GM12878 (cell line): ENCODE measurements around the gene PDGFC. TPM values are rescaled to one million over a fixed set of nuclear protein-coding genes. Genes with fewer than 3 reads are reported as not detected.

Experiments used
- ATAC-seq: fragments of 200-7000 bp; cut with Tn5 transposase; 3 replicates; pipeline ENCODE4 v1.9.1; 2020; ENCODE audit warnings: mild to moderate bottlenecking, moderate library complexity
- BruUV-seq: library from RNA; stranded (reverse); fragments of 400-500 nt; replicated peaks from 2 replicates; lab custom pipeline; 2021; lab: Mats Ljungman, UMichigan
- CTCF ChIA-PET: fragments of 300-600 bp; sonication (Branson Sonifier 250); formaldehyde crosslinking; extraction: SDS; loops from one replicate; lab custom pipeline; 2021; ENCODE audit warnings: inconsistent platforms; lab: Yijun Ruan, JAX
- POLR2A ChIA-PET: fragments of 350-600 bp; formaldehyde crosslinking; extraction: SDS; loops from one replicate; lab custom pipeline; 2021; ENCODE audit warnings: inconsistent platforms; lab: Charles Lee
- RAD21 ChIA-PET: fragments of 300-600 bp; sonication (Branson Sonifier 250); formaldehyde crosslinking; loops from one replicate; lab custom pipeline; 2023; ENCODE audit warnings: antibody characterized with exemption; ENCODE audit not compliant: unreplicated experiment; lab: Charles Lee
- SMC1A ChIA-PET: fragments of 300-600 bp; sonication (Branson Sonifier 250); formaldehyde crosslinking; loops from one replicate; lab custom pipeline; 2023; ENCODE audit not compliant: unreplicated experiment, uncharacterized antibody; lab: Charles Lee
- DNase-seq: peaks from one replicate; pipeline ENCODE4 v3.0.0-alpha.2; 2011; ENCODE audit warnings: low read depth, low spot score
- FAIRE-seq: peaks from 3 replicates; lab custom pipeline; 2011; peaks lifted over from hg19 to GRCh38; lab: Jason Lieb, UNC
- H2AFZ ChIP-seq: 2 replicates; pipeline ENCODE4 v1.6.0; 2011; ENCODE audit warnings: low read depth, low read length, control low read depth; ENCODE audit not compliant: control insufficient read depth
- H3K27ac ChIP-seq: 2 replicates; pipeline ENCODE4 v1.5.1; 2011; ENCODE audit warnings: control low read depth; ENCODE audit not compliant: control insufficient read depth, insufficient read depth
- H3K27me3 ChIP-seq, 2 experiments: replicated peaks in 1 of 2; 2 replicates each; pipeline versions ENCODE4 v1.6.0 to v1.6.1; 2011; ENCODE audit warnings: low read length in 1 of 2; ENCODE audit not compliant: control insufficient read depth in 2 of 2, insufficient read depth in 2 of 2
- H3K36me3 ChIP-seq, 2 experiments: 2 replicates each; pipeline ENCODE4 v1.5.1; 2011; ENCODE audit warnings: low read length in 1 of 2; ENCODE audit not compliant: control insufficient read depth in 2 of 2, insufficient read depth in 2 of 2
- H3K4me1 ChIP-seq: 2 replicates; pipeline ENCODE4 v1.6.1; 2011; ENCODE audit warnings: mild to moderate bottlenecking, low read length, moderate library complexity, mixed read lengths; ENCODE audit not compliant: control insufficient read depth, insufficient read depth
- H3K4me2 ChIP-seq: 2 replicates; pipeline ENCODE4 v1.6.0; 2011; ENCODE audit warnings: control low read depth; ENCODE audit not compliant: control insufficient read depth, insufficient read depth
- H3K4me3 ChIP-seq: fragments of 200-600 bp; sonication (generic); 2 replicates; pipeline ENCODE4 v1.5.1; 2016
- H3K79me2 ChIP-seq: 2 replicates; pipeline ENCODE4 v1.6.0; 2011; ENCODE audit warnings: low read length; ENCODE audit not compliant: control insufficient read depth, insufficient read depth
- H3K9ac ChIP-seq: 2 replicates; pipeline ENCODE4 v1.8.0; 2011; ENCODE audit warnings: low read length, control low read depth, mixed read lengths; ENCODE audit not compliant: control insufficient read depth, insufficient read depth
- H3K9me3 ChIP-seq: replicated peaks from 3 replicates; pipeline ENCODE4 v1.5.1; 2011; ENCODE audit warnings: mild to moderate bottlenecking, low read length; ENCODE audit not compliant: control insufficient read depth, insufficient read depth
- H4K20me1 ChIP-seq: 2 replicates; pipeline ENCODE4 v1.6.0; 2011; ENCODE audit not compliant: control insufficient read depth, insufficient read depth
- BHLHE40 ChIP-seq, 2 experiments: fragments of 450-650 bp in 1 of 2; IDR thresholded peaks; 2 replicates each; pipeline ENCODE4 v1.6.1; 2011 to 2017; ENCODE audit warnings: low read depth in 2 of 2, borderline replicate concordance in 1 of 2, improper control_type of control experiment in 1 of 2, low read length in 1 of 2, mild to moderate bottlenecking in 1 of 2
- BMI1 ChIP-seq: fragments of 450-650 bp; IDR thresholded peaks from 2 replicates; pipeline ENCODE4 v1.6.1; 2016; ENCODE audit warnings: mild to moderate bottlenecking, moderate library complexity, borderline replicate concordance
- CBX3 ChIP-seq: fragments of 200-600 bp; sonication (generic); IDR thresholded peaks from 2 replicates; pipeline ENCODE4 v1.6.1; 2016; ENCODE audit warnings: low read depth, borderline replicate concordance
- CREB1 ChIP-seq: IDR thresholded peaks from 2 replicates; pipeline ENCODE4 v1.6.1; 2012; ENCODE audit warnings: low read depth, mild to moderate bottlenecking, inconsistent platforms
- HDAC2 ChIP-seq: fragments of 200-600 bp; sonication (generic); IDR thresholded peaks from 2 replicates; pipeline ENCODE4 v1.6.1; 2017
- HDAC6 ChIP-seq: fragments of 200-600 bp; sonication (generic); IDR thresholded peaks from one replicate; pipeline ENCODE4 v1.8.0; 2017; ENCODE audit warnings: antibody characterized with exemption; ENCODE audit not compliant: unreplicated experiment
- HDGF ChIP-seq: fragments of 450-650 bp; IDR thresholded peaks from 2 replicates; pipeline ENCODE4 v1.6.1; 2016; ENCODE audit warnings: antibody characterized with exemption
- MEF2A ChIP-seq: IDR thresholded peaks from 2 replicates; pipeline ENCODE4 v1.6.1; 2011; ENCODE audit warnings: low read depth, mild to moderate bottlenecking, low read length, moderate library complexity; ENCODE audit not compliant: insufficient read depth
- MTA3 ChIP-seq: IDR thresholded peaks from 2 replicates; pipeline ENCODE4 v1.6.1; 2012; ENCODE audit warnings: low read length, inconsistent platforms, borderline replicate concordance
- MYC ChIP-seq: IDR thresholded peaks from 2 replicates; pipeline ENCODE4 v1.6.1; 2011; ENCODE audit warnings: mild to moderate bottlenecking, low read length, moderate library complexity, inconsistent platforms; ENCODE audit not compliant: insufficient read depth, insufficient replicate concordance, insufficient read length, severe bottlenecking
- NBN ChIP-seq: fragments of 450-650 bp; IDR thresholded peaks from 2 replicates; pipeline ENCODE4 v1.6.1; 2016
- NFXL1 ChIP-seq: fragments of 450-650 bp; IDR thresholded peaks from 2 replicates; pipeline ENCODE4 v1.6.1; 2017; ENCODE audit warnings: antibody characterized with exemption, mild to moderate bottlenecking, borderline replicate concordance
- NR2F1 ChIP-seq: fragments of 450-650 bp; conservative IDR thresholded peaks from 2 replicates; pipeline ENCODE4 v1.6.1; 2017; ENCODE audit warnings: mild to moderate bottlenecking
- PAX8 ChIP-seq: fragments of 450-650 bp; IDR thresholded peaks from 2 replicates; pipeline ENCODE4 v1.6.1; 2017; ENCODE audit warnings: mild to moderate bottlenecking, moderate library complexity
- RAD21 ChIP-seq: IDR thresholded peaks from 2 replicates; pipeline ENCODE4 v1.6.1; 2011; ENCODE audit warnings: mild to moderate bottlenecking, low read depth, low read length, moderate library complexity; ENCODE audit not compliant: insufficient read depth
- RFX5 ChIP-seq: IDR thresholded peaks from 2 replicates; pipeline ENCODE4 v1.6.1; 2011; ENCODE audit warnings: low read depth, low read length, improper control_type of control experiment
- RUNX3 ChIP-seq: IDR thresholded peaks from 2 replicates; pipeline ENCODE4 v1.6.1; 2012; ENCODE audit warnings: low read length, inconsistent platforms
- SMAD5 ChIP-seq: IDR thresholded peaks from 2 replicates; pipeline ENCODE4 v1.6.1; 2016; ENCODE audit warnings: antibody characterized with exemption, low read depth
- SREBF1 ChIP-seq: IDR thresholded peaks from 2 replicates; pipeline ENCODE4 v1.6.1; 2012; ENCODE audit warnings: mild to moderate bottlenecking, low read length
- WGBS: methylation state at CpG from one replicate; pipeline ENCODE4 v1.1.6; 2016; ENCODE audit warnings: low lambda C conversion rate; ENCODE audit not compliant: insufficient replicate concordance, insufficient coverage; ENCODE audit errors: missing lambda C conversion rate; 5-methylcytosine and 5-hydroxymethylcytosine counted together
- in situ Hi-C: fragments of 300-500 bp; cut with MboI; formaldehyde crosslinking; loops from 9 replicates; pipeline ENCODE4 v1.14.3; 2018; ENCODE audit warnings: mixed read lengths
- intact Hi-C: fragments of 100-400 bp; cut with micrococcal nuclease; formaldehyde crosslinking; loops from one replicate; pipeline ENCODE4 v1.14.2; 2022; ENCODE audit not compliant: unreplicated experiment
- polyA plus RNA-seq, 11 experiments: library from polyadenylated mRNA; depleted of rRNA in 4 of 11; unstranded in 6 of 11; stranded (reverse) in 5 of 11; fragments of >200 nt; fragmentation: Nextera tagmentation in 4 of 11; fragmentation: Illumina TruSeq in 1 of 11; extraction: Ambion mirVana in 4 of 11; extraction: Trizol in 1 of 11; gene quantifications; 1 replicate in 1 of 11; 2 replicates in 10 of 11; pipeline versions ENCODE4 v1.2.1 to v1.2.3, GENCODE V29; 2011 to 2016; ENCODE audit warnings: inconsistent platforms in 2 of 11, missing spikeins in 2 of 11, low read depth in 1 of 11
- total RNA-seq, 4 experiments: library from RNA; depleted of rRNA in 3 of 4; stranded (reverse); fragments of >200 nt in 3 of 4; fragmentation: Illumina TruSeq in 1 of 4; extraction: Trizol in 1 of 4; gene quantifications; 2 replicates each; pipeline versions ENCODE4 v1.2.1 to v1.2.3, GENCODE V29; 2013 to 2021
- TF ChIP-seq, protein P1 (sequence below): fragments of 450-650 bp; IDR thresholded peaks from 2 replicates; pipeline ENCODE4 v1.6.1; 2016; ENCODE audit warnings: mild to moderate bottlenecking, moderate library complexity, borderline replicate concordance

Gene PDGFC
- total and polyA plus RNA-seq, 10 of the 15 experiments (the other 5 are each of a cell fraction or from before 2014, with no cell fraction given): 0.02 to 0.18 TPM; not detected in 8

DNA sequence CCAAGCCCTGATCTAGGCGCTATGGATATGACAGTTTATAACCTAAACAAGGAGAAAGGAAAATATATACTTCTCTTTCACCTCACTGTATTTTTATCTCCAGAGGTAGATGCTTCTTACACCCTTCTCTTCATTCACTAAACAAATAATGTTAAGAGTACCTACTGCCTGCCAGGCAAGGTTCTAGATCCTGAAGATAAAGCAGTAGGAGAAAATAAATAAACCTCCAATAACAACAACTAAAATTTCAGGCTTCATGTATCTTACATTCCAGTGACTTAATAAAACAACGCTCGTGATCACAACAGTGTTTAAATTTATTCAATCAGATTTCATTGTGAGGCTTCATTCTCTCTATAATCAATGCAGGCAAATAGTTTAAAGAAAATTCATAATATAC lies 20.7 kb downstream of the PDGFC start:
- intact Hi-C loops: no loop called here
- no peak for FAIRE-seq

DNA sequence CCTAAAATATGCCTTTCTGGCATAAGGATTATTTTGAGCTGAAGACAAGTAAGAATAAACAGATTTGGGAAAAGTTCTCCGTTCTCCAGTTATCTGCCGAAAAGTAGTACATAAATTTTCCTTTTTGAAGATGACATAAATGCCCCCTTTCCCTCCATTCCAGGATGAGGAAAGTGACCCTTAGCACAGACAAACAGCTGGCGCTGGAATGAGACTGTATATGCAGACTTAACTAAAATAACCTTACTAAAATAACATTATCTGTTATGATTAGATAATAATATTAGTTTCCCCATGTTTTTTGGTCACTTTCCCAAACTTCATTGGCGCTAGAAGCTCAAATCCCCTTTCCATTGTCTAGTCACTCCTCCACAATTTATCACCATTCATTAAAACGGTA lies 21.5 kb downstream of the PDGFC start:
- intact Hi-C loops (no loop called here), in situ Hi-C loops (loop anchor here (25.0 kb wide), 1 partner anchor 1138 kb away; no protein-coding TSS in a partner anchor)
- DNase-seq: no peak
- no peak for FAIRE-seq
- ATAC-seq: no peak
- SMC1A ChIA-PET: no interaction called here
- Histone ChIP-seq H3K4me1 (no peaks in the 10 kb centered on the region), H3K4me2 (no peak overlapping the region), H3K27ac (no peak overlapping the region), H3K4me3 (no peak overlapping the region), H3K27me3 (no peaks in the 10 kb centered on the region), H3K36me3 (no peaks in the 10 kb centered on the region), H4K20me1 (no peaks in the 10 kb centered on the region), H3K79me2 (no peaks in the 10 kb centered on the region), H2AFZ (no peak overlapping the region), H3K9ac (no peak overlapping the region), H3K9me3 (no peaks in the 10 kb centered on the region)
- no TSS peak for BruUV-seq
- 16% methylated on average over 5 of the region's 5 CpGs for WGBS
- CTCF ChIA-PET: interaction anchor here (0.7 kb wide), 1 partner anchor 9 kb away, joined by 3 read pairs; no protein-coding TSS in a partner anchor
- POLR2A ChIA-PET: no interaction called here
- RAD21 ChIA-PET: interaction anchor here (1.1 kb wide), 1 partner anchor 18 kb away, joined by 3 read pairs; no protein-coding TSS in a partner anchor
- TF ChIP-seq HDAC6 (no peak), SMAD5 (no peak), CREB1 (no peak), NBN (no peak), NR2F1 (no peak), RUNX3 (no peak), HDAC2 (no peak), SREBF1 (no peak), MYC (no peak)
- TF ChIP-seq, protein P1, sequence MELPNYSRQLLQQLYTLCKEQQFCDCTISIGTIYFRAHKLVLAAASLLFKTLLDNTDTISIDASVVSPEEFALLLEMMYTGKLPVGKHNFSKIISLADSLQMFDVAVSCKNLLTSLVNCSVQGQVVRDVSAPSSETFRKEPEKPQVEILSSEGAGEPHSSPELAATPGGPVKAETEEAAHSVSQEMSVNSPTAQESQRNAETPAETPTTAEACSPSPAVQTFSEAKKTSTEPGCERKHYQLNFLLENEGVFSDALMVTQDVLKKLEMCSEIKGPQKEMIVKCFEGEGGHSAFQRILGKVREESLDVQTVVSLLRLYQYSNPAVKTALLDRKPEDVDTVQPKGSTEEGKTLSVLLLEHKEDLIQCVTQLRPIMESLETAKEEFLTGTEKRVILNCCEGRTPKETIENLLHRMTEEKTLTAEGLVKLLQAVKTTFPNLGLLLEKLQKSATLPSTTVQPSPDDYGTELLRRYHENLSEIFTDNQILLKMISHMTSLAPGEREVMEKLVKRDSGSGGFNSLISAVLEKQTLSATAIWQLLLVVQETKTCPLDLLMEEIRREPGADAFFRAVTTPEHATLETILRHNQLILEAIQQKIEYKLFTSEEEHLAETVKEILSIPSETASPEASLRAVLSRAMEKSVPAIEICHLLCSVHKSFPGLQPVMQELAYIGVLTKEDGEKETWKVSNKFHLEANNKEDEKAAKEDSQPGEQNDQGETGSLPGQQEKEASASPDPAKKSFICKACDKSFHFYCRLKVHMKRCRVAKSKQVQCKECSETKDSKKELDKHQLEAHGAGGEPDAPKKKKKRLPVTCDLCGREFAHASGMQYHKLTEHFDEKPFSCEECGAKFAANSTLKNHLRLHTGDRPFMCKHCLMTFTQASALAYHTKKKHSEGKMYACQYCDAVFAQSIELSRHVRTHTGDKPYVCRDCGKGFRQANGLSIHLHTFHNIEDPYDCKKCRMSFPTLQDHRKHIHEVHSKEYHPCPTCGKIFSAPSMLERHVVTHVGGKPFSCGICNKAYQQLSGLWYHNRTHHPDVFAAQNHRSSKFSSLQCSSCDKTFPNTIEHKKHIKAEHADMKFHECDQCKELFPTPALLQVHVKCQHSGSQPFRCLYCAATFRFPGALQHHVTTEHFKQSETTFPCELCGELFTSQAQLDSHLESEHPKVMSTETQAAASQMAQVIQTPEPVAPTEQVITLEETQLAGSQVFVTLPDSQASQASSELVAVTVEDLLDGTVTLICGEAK: no peak

More for the DNA sequence above, 20.7 kb downstream of the PDGFC start:
- 17% methylated on average over 2 of the region's 3 CpGs for WGBS
- Histone ChIP-seq H3K4me2 (no peak overlapping the region), H3K9ac (no peak overlapping the region), H3K36me3 (no peaks in the 10 kb centered on the region), H3K79me2 (no peaks in the 10 kb centered on the region), H3K27me3 (no peaks in the 10 kb centered on the region), H3K4me1 (no peaks in the 10 kb centered on the region)
- ChIA-PET POLR2A (no interaction called here), SMC1A (no interaction called here), RAD21 (interaction anchor here (0.7 kb wide), 1 partner anchor 939 kb away, joined by 3 read pairs; no protein-coding TSS in a partner anchor), CTCF (no interaction called here)
- BruUV-seq: no TSS peak
- no peak for ATAC-seq
- in situ Hi-C loops: loop anchor here (25.0 kb wide), 1 partner anchor 1139 kb away; no protein-coding TSS in a partner anchor
- no peak for TF ChIP-seq RFX5
- TF ChIP-seq MTA3: no peak
- TF ChIP-seq MEF2A: no peak
- no peak for TF ChIP-seq BHLHE40 (IDR thresholded peaks at IDR 0.05; ENCODE audit: borderline replicate concordance in 1 of 2, low read depth in 2 of 2, low read length in 1 of 2)
- TF ChIP-seq PAX8: no peak
- no peak for TF ChIP-seq NFXL1
- TF ChIP-seq HDGF: no peak
- no peak for TF ChIP-seq NBN
- no peak for TF ChIP-seq BMI1
- no peak for TF ChIP-seq RAD21
- TF ChIP-seq CBX3: no peak
- TF ChIP-seq, all 136 proteins: peak for 0
- Histone ChIP-seq H3K4me3 (no peak overlapping the region), H2AFZ (no peak overlapping the region), H3K27ac (no peak overlapping the region), H4K20me1 (no peaks in the 10 kb centered on the region), H3K9me3 (no peaks in the 10 kb centered on the region)
- DNase-seq: no peak
